DOHH2 (cell line): ENCODE results near the gene CFAP157.

Source experiments
- CTCF ChIP-seq: fragments of 200-600 bp; sonication (generic); IDR thresholded peaks from one replicate; pipeline ENCODE4 v1.5.1; 2014; ENCODE audit warnings: antibody characterized with exemption, mild to moderate bottlenecking, low read depth, low read length; ENCODE audit not compliant: poor library complexity, severe bottlenecking
- EZH2phosphoT487 ChIP-seq: fragments of 200-600 bp; sonication (generic); IDR thresholded peaks from 2 replicates; pipeline ENCODE4 v1.6.1; 2017; ENCODE audit warnings: borderline replicate concordance, mild to moderate bottlenecking, antibody characterized with exemption, low read length, moderate library complexity, mixed read lengths

DNA sequence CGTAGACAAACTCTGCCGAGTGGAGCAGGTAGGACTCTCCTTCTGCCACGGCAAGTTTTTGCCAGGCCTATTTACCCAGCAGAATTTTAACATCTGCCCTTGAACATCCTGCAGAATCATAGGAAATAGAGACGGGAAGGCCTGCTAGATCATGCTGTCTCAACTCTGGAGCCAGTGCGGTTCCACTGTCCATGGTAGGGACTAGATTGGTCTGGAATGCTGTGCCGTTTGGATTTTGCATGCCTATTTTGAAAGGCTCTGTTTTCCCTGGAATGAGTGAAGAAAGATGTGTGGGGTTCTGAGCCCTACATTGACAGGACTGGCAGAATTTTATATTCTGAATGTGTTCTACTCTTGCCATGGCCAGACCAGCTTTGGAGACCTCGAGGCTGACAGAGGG, 33.6 kb upstream of the CFAP157 start:
- TF ChIP-seq CTCF = no peak
- no peak for TF ChIP-seq EZH2phosphoT487
